ENCODE data around the gene NLRC5.

The NLRC5 gene

GRCh38 chr16:57028086-57028485 is 38.7 kb downstream of the NLRC5 start:
- no peaks in the 10 kb centered on the region for H3K9me2 ChIP-seq (replicated peaks; ENCODE audit: control insufficient read depth, low read length)
- no peaks in the 10 kb centered on the region for H3K79me2 ChIP-seq (ENCODE audit: control insufficient read depth, low read length)
- peaks cover 7% of the 10 kb centered on the region for H3K4me1 ChIP-seq (ENCODE audit: control insufficient read depth, low read length)
- H3K27ac ChIP-seq (ENCODE audit: low read depth, low read length): no peak overlapping the region
- H3K9me3 ChIP-seq (ENCODE audit: control insufficient read depth, insufficient read depth, low read length): no peaks in the 10 kb centered on the region
- H3F3A ChIP-seq (ENCODE audit: control insufficient read depth, insufficient read depth): no peaks in the 10 kb centered on the region
- H3K4me2 ChIP-seq (ENCODE audit: low read length): no peak overlapping the region
- no peaks in the 10 kb centered on the region for H3K36me3 ChIP-seq (ENCODE audit: control insufficient read depth, low read length)
- no peaks in the 10 kb centered on the region for H4K20me1 ChIP-seq (ENCODE audit: control insufficient read depth, insufficient read depth, low read depth, low read length)
- TF ChIP-seq, protein P1, sequence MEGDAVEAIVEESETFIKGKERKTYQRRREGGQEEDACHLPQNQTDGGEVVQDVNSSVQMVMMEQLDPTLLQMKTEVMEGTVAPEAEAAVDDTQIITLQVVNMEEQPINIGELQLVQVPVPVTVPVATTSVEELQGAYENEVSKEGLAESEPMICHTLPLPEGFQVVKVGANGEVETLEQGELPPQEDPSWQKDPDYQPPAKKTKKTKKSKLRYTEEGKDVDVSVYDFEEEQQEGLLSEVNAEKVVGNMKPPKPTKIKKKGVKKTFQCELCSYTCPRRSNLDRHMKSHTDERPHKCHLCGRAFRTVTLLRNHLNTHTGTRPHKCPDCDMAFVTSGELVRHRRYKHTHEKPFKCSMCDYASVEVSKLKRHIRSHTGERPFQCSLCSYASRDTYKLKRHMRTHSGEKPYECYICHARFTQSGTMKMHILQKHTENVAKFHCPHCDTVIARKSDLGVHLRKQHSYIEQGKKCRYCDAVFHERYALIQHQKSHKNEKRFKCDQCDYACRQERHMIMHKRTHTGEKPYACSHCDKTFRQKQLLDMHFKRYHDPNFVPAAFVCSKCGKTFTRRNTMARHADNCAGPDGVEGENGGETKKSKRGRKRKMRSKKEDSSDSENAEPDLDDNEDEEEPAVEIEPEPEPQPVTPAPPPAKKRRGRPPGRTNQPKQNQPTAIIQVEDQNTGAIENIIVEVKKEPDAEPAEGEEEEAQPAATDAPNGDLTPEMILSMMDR (IDR thresholded peaks at IDR 0.05; ENCODE audit: low read depth, low read length, poor library complexity, severe bottlenecking): no peak
- TF ChIP-seq EZH2phosphoT487 (IDR thresholded peaks at IDR 0.05; ENCODE audit: borderline replicate concordance, low read length): no peak
- no peaks in the 10 kb centered on the region for H3K27me3 ChIP-seq (ENCODE audit: control insufficient read depth, low read length)
- no peak overlapping the region for H3K4me3 ChIP-seq (ENCODE audit: low read length)

DNA sequence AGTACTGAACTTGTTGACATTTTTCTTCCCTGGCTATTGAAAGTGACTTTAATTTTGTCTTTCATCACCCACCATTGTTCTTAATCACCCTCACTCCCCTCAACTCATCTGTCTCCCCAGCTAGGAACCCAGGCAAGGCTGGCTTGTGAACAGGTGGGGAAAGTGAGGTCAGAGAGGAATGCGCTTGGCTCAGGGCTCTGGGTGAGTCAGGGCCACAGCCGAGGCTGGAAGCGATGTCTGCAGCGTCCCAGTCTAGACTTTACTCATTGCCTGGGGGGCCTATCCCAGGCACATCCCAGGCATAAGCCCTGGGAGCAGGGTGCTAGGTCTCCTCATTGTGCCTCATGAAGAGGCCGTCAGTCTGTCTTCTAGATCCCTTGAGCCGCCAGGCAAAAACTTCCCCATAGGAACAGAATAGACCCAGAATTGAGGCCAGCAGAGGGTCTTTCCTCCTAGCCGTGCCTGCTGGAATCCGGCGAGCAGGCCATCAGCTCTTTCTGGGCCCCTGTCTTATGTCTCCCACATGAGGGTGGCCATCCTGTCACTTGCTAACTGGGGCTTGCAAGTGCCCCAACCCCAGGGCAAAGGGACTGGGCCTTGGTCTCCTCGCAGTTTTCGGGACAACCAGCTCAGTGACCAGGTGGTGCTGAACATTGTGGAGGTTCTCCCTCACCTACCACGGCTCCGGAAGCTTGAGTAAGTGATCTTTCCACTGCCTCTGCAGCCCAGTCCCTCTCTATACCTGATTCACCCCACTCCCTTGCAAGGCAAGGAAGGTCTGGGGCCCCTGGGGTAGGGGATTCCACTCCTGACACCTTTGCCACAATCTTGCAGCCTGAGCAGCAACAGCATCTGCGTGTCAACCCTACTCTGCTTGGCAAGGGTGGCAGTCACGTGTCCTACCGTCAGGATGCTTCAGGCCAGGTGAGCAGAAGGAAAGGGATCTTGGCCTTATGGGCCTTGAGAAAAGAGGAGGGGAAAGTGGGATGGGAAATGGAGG is 40.1 kb downstream of the NLRC5 start:
- H3K27me3 ChIP-seq (ENCODE audit: control insufficient read depth, low read length): no peaks in the 10 kb centered on the region
- H3K9me3 ChIP-seq (ENCODE audit: control insufficient read depth, insufficient read depth, low read length): no peaks in the 10 kb centered on the region
- H3K4me2 ChIP-seq (ENCODE audit: low read length): no peak overlapping the region
- no peaks in the 10 kb centered on the region for H3K36me3 ChIP-seq (ENCODE audit: control insufficient read depth, low read length)
- H3K27ac ChIP-seq (ENCODE audit: low read depth, low read length): no peak overlapping the region
- no peaks in the 10 kb centered on the region for H3K9me2 ChIP-seq (replicated peaks; ENCODE audit: control insufficient read depth, low read length)
- no peaks in the 10 kb centered on the region for H3F3A ChIP-seq (ENCODE audit: control insufficient read depth, insufficient read depth)
- H3K4me1 ChIP-seq (ENCODE audit: control insufficient read depth, low read length): peaks cover 11% of the 10 kb centered on the region
- no peaks in the 10 kb centered on the region for H3K79me2 ChIP-seq (ENCODE audit: control insufficient read depth, low read length)
- no peak for TF ChIP-seq EZH2phosphoT487 (IDR thresholded peaks at IDR 0.05; ENCODE audit: borderline replicate concordance, low read length)
- TF ChIP-seq, protein P1 (IDR thresholded peaks at IDR 0.05; ENCODE audit: low read depth, low read length, poor library complexity, severe bottlenecking): no peak
- no peaks in the 10 kb centered on the region for H4K20me1 ChIP-seq (ENCODE audit: control insufficient read depth, insufficient read depth, low read depth, low read length)
- H3K4me3 ChIP-seq (ENCODE audit: low read length): no peak overlapping the region

DNA sequence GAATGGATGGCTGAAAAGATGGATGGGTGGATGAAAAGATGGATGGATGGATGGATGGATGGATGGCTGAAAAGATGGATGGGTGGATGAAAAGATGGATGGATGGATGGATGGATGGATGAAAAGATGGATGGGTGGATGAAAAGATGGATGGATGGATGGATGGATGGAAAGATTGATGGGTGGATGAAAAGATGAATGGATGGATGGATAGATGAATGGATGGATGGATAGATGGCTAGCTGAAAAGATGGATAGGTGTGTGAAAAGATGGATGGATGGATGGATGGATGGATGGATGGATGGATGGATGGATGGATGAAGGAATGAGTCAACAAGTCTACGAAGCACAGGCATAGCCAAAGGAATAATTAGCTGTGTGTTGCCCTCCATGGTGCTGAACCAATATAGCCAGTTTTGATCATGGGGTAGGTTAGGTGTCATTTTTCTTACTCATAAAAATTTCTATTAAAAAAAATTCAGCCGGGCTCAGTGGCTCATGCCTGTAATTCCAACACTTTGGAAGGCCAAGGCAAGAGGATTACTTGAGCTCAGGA is 41.1 kb downstream of the NLRC5 start:
- no peaks in the 10 kb centered on the region for H3K9me2 ChIP-seq (replicated peaks; ENCODE audit: control insufficient read depth, low read length)
- no peak overlapping the region for H3K4me2 ChIP-seq (ENCODE audit: low read length)
- H4K20me1 ChIP-seq (ENCODE audit: control insufficient read depth, insufficient read depth, low read depth, low read length): no peaks in the 10 kb centered on the region
- H3F3A ChIP-seq (ENCODE audit: control insufficient read depth, insufficient read depth): no peaks in the 10 kb centered on the region
- no peaks in the 10 kb centered on the region for H3K79me2 ChIP-seq (ENCODE audit: control insufficient read depth, low read length)
- no peaks in the 10 kb centered on the region for H3K27me3 ChIP-seq (ENCODE audit: control insufficient read depth, low read length)
- no peaks in the 10 kb centered on the region for H3K36me3 ChIP-seq (ENCODE audit: control insufficient read depth, low read length)
- no peak overlapping the region for H3K4me3 ChIP-seq (ENCODE audit: low read length)
- H3K4me1 ChIP-seq (ENCODE audit: control insufficient read depth, low read length): peaks cover 11% of the 10 kb centered on the region
- H3K9me3 ChIP-seq (ENCODE audit: control insufficient read depth, insufficient read depth, low read length): no peaks in the 10 kb centered on the region
- H3K27ac ChIP-seq (ENCODE audit: low read depth, low read length): no peak overlapping the region
- TF ChIP-seq, protein P1 (IDR thresholded peaks at IDR 0.05; ENCODE audit: low read depth, low read length, poor library complexity, severe bottlenecking): no peak
- no peak for TF ChIP-seq EZH2phosphoT487 (IDR thresholded peaks at IDR 0.05; ENCODE audit: borderline replicate concordance, low read length)

Measured in DOHH2 (cell line).